ENCODE measurements around the gene STARD3.

DNA sequence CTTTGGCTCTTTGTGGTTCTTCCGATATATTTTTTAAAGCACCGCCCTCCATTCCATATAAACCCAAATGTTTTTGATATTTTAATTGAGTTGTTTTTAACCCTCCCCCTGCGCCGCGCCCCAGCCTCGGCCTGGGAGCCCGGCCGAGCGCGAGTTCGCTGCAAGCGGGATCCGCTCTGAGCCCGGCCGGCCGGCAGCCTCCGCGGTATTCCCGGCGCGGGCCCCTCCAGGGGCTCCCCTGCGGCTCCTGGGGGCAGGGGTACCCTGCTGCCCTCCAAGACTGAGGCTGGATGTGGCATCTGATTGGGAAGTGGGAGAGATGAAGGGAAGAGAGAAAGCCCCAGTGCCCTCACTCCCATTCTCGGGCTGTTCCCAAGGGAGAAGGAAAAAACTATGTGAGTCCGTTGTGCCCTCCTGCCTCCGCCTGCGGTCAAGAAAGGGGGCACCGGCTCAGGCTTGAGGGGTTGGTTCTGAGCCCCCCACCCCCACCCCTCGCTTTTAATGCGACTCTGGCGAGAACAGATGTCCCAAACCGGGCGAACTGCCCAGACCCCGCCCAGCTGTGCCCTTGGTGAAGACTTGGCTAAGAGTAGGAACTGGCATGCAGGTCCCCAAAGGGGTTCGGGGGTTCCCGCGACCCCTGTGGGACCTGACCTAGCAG, 37.8 kb upstream of the STARD3 start:
- TF ChIP-seq, protein P1, sequence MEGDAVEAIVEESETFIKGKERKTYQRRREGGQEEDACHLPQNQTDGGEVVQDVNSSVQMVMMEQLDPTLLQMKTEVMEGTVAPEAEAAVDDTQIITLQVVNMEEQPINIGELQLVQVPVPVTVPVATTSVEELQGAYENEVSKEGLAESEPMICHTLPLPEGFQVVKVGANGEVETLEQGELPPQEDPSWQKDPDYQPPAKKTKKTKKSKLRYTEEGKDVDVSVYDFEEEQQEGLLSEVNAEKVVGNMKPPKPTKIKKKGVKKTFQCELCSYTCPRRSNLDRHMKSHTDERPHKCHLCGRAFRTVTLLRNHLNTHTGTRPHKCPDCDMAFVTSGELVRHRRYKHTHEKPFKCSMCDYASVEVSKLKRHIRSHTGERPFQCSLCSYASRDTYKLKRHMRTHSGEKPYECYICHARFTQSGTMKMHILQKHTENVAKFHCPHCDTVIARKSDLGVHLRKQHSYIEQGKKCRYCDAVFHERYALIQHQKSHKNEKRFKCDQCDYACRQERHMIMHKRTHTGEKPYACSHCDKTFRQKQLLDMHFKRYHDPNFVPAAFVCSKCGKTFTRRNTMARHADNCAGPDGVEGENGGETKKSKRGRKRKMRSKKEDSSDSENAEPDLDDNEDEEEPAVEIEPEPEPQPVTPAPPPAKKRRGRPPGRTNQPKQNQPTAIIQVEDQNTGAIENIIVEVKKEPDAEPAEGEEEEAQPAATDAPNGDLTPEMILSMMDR (IDR thresholded peaks at IDR 0.05), result no peak
- TF ChIP-seq POLR2A (IDR thresholded peaks at IDR 0.05), result no peak

Measured in sigmoid colon (tissue), 3 donors.